H1 (cell line): Measurements from ENCODE around the gene TYR. TPM values are rescaled to one million over a fixed set of nuclear protein-coding genes. Genes with fewer than 3 reads are reported as not detected.

Experiments used
- CBX8 ChIP-seq: fragments of 300-800, 300-1000 bp; sonication (generic); IDR thresholded peaks from 2 replicates; pipeline ENCODE4 v1.7.1; 2016; ENCODE audit warnings: low read depth, low read length, borderline replicate concordance
- CHD2 ChIP-seq: IDR thresholded peaks from 2 replicates; pipeline ENCODE4 v1.6.1; 2012; ENCODE audit warnings: low read length, improper control_type of control experiment
- CHD7 ChIP-seq: fragments of 300-600 bp; sonication (generic); IDR thresholded peaks from 2 replicates; pipeline ENCODE4 v1.7.1; 2012; ENCODE audit warnings: low read length, moderate library complexity, mild to moderate bottlenecking, inconsistent platforms; ENCODE audit not compliant: insufficient replicate concordance
- CREB1 ChIP-seq: IDR thresholded peaks from 2 replicates; pipeline ENCODE4 v1.6.1; 2012; ENCODE audit warnings: inconsistent platforms
- EZH2 ChIP-seq: fragments of 200-600 bp; sonication (generic); IDR thresholded peaks from 2 replicates; pipeline ENCODE4 v1.7.1; 2012; ENCODE audit warnings: low read depth, mild to moderate bottlenecking, moderate library complexity, low read length, inconsistent platforms; ENCODE audit not compliant: severe bottlenecking
- KDM1A ChIP-seq: fragments of 200-600, 300-600 bp; sonication (generic); IDR thresholded peaks from 2 replicates; pipeline ENCODE4 v1.7.1; 2016; ENCODE audit warnings: mild to moderate bottlenecking, low read length, borderline replicate concordance
- KDM4A ChIP-seq: IDR thresholded peaks from one replicate; pipeline ENCODE4 v1.7.1; 2012; ENCODE audit warnings: low read depth, mild to moderate bottlenecking, moderate library complexity, low read length, inconsistent platforms; ENCODE audit not compliant: severe bottlenecking
- POU5F1 ChIP-seq: IDR thresholded peaks from 2 replicates; pipeline ENCODE4 v1.6.1; 2011; ENCODE audit warnings: low read depth, mild to moderate bottlenecking, low read length, moderate library complexity
- SAP30 ChIP-seq: fragments of 300-600 bp; sonication (generic); IDR thresholded peaks from 2 replicates; pipeline ENCODE4 v1.7.1; 2012; ENCODE audit warnings: low read length, moderate library complexity, mild to moderate bottlenecking, inconsistent platforms; ENCODE audit not compliant: insufficient read depth, insufficient replicate concordance
- SP2 ChIP-seq: IDR thresholded peaks from 2 replicates; pipeline ENCODE4 v1.6.1; 2012; ENCODE audit warnings: mild to moderate bottlenecking, low read length, inconsistent platforms
- TCF12 ChIP-seq: IDR thresholded peaks from 2 replicates; pipeline ENCODE4 v1.6.1; 2011; ENCODE audit warnings: low read depth, mild to moderate bottlenecking, low read length
- polyA plus RNA-seq, 7 experiments: library from polyadenylated mRNA; depleted of rRNA in 3 of 7; stranded (reverse) in 5 of 7; unstranded in 2 of 7; fragments of >200 nt in 5 of 7; fragments of 200-250 nt in 2 of 7; gene quantifications; 1 replicate in 5 of 7; 2 replicates in 1 of 7; 4 replicates in 1 of 7; pipeline versions ENCODE4 v1.2.1 to v1.2.3, GENCODE V29; 2011 to 2013; ENCODE audit warnings: missing spikeins in 2 of 7, mixed read lengths in 2 of 7
- total RNA-seq: library from RNA; stranded (reverse); fragmentation: NEBNext Ultra II Directional; extraction: Animal tissue kit (Norgen Biotek cat#: 25700); gene quantifications from 2 replicates; pipeline ENCODE4 v1.2.1, GENCODE V29; 2021
- TF ChIP-seq, protein P1 (sequence below): IDR thresholded peaks from 2 replicates; pipeline ENCODE4 v1.6.1; 2012; ENCODE audit warnings: inconsistent platforms

Gene TYR
- total and polyA plus RNA-seq, 2 of the 8 experiments (the other 6 are each of a cell fraction or from before 2014, with no cell fraction given), result not detected

DNA sequence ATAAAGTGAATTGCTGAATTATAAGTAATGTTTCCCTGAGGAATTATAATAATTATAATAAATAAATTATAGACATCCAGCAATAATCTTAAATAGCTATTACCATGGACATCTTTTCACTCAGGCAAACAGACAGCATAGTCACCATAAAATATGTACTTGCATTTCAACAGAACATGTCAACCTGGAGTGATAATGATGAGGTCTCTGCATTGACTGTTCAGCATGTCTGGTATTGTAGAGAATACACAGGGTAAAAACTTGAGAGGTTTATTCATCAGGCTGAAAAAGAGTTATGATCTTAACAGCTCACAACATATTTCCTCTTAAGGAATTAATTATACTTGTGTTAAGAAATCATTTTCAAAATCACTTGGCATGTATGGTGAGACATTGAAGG lies 41.1 kb upstream of the TYR start (continued):
- TF ChIP-seq CHD7 (no peak), CBX8 (no peak), POU5F1 (no peak), EZH2 (no peak), CHD2 (no peak), KDM1A (no peak), TCF12 (no peak), SAP30 (no peak), CREB1 (no peak), SP2 (no peak), KDM4A (no peak)
- TF ChIP-seq, protein P1, sequence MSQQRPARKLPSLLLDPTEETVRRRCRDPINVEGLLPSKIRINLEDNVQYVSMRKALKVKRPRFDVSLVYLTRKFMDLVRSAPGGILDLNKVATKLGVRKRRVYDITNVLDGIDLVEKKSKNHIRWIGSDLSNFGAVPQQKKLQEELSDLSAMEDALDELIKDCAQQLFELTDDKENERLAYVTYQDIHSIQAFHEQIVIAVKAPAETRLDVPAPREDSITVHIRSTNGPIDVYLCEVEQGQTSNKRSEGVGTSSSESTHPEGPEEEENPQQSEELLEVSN, result no peak
